HCT116 (cell line): ENCODE data around the gene CLPX. TPM values are rescaled to one million over a fixed set of nuclear protein-coding genes. Genes with fewer than 3 reads are reported as not detected.

Experiments
- ATAC-seq: fragments of 200-7000 bp; cut with Tn5 transposase; 2 replicates; pipeline ENCODE4 v1.9.1; 2020; ENCODE audit warnings: mild to moderate bottlenecking, moderate library complexity
- BruUV-seq: library from RNA; stranded (reverse); fragments of 400-500 nt; replicated peaks from 2 replicates; lab custom pipeline; 2021; lab: Mats Ljungman, UMichigan
- CTCF ChIA-PET: fragments of 300-600 bp; sonication (Branson Sonifier 250); formaldehyde crosslinking; loops from one replicate; lab custom pipeline; 2021; ENCODE audit warnings: antibody characterized with exemption; lab: Charles Lee
- POLR2A ChIA-PET: fragments of 300-600, 350-600 bp; sonication (Branson Sonifier 250); formaldehyde crosslinking; loops from one replicate; lab custom pipeline; 2021; ENCODE audit warnings: antibody characterized with exemption; lab: Charles Lee
- RAD21 ChIA-PET, 2 experiments: fragments of 300-600 bp; sonication (Branson Sonifier 250); formaldehyde crosslinking; loops; one replicate each; lab custom pipeline; 2023; ENCODE audit warnings: low total read pairs in 2 of 2; ENCODE audit not compliant: uncharacterized antibody in 2 of 2, unreplicated experiment in 2 of 2, low non-redundant PET in 1 of 2; lab: Charles Lee
- DNase-seq: peaks from one replicate; pipeline ENCODE4 v3.0.0-alpha.2; 2010; ENCODE audit warnings: low read depth, low spot score
- H2AFZ ChIP-seq: fragments of 200-600 bp; shearing (Covaris generic), sonication (generic); 2 replicates; pipeline ENCODE4 v1.6.1; 2017; ENCODE audit warnings: low read depth, mixed run types, mixed read lengths, antibody characterized with exemption, low read length; ENCODE audit not compliant: poor library complexity, severe bottlenecking
- H3K27ac ChIP-seq: 2 replicates; pipeline ENCODE4 v1.5.1; 2012; ENCODE audit warnings: low read depth, low read length
- H3K27me3 ChIP-seq: fragments of 200-600 bp; sonication (generic); 2 replicates; pipeline ENCODE4 v1.6.1; 2016; ENCODE audit warnings: mixed run types, low read length, mixed read lengths; ENCODE audit not compliant: insufficient read depth
- H3K36me3 ChIP-seq, 2 experiments: fragments of 200-500 bp in 1 of 2; fragments of 200-600 bp in 1 of 2; sonication (Bioruptor generic) in 1 of 2; sonication (generic) in 1 of 2; 2 replicates each; pipeline versions ENCODE4 v1.5.1 to v1.6.1; 2014 to 2016; ENCODE audit warnings: low read length in 2 of 2, inconsistent platforms in 1 of 2, mixed read lengths in 1 of 2, mixed run types in 1 of 2; ENCODE audit not compliant: insufficient read depth in 2 of 2, control insufficient read depth in 1 of 2
- H3K4me1 ChIP-seq, 2 experiments: fragments of 200-600 bp in 1 of 2; sonication (generic) in 1 of 2; 2 replicates each; pipeline versions ENCODE4 v1.5.1 to v1.6.1; 2012 to 2017; ENCODE audit warnings: low read length in 2 of 2, inconsistent platforms in 1 of 2, mild to moderate bottlenecking in 1 of 2, mixed read lengths in 1 of 2, mixed run types in 1 of 2, moderate library complexity in 1 of 2; ENCODE audit not compliant: insufficient read depth in 2 of 2, control insufficient read depth in 1 of 2
- H3K4me2 ChIP-seq: fragments of 200-600 bp; sonication (generic); 2 replicates; pipeline ENCODE4 v1.6.1; 2017; ENCODE audit warnings: mixed run types, low read length, mixed read lengths
- H3K4me3 ChIP-seq, 2 experiments: fragments of 200-600 bp in 1 of 2; sonication (generic) in 1 of 2; replicated peaks in 1 of 2; 2 replicates each; pipeline ENCODE4 v1.5.1; 2011 to 2016; ENCODE audit warnings: low read length in 2 of 2, control low read depth in 1 of 2, low read depth in 1 of 2, mild to moderate bottlenecking in 1 of 2, mixed read lengths in 1 of 2, mixed run types in 1 of 2
- H3K79me2 ChIP-seq: fragments of 200-600 bp; sonication (generic); 2 replicates; pipeline ENCODE4 v1.6.1; 2017; ENCODE audit warnings: mild to moderate bottlenecking, mixed run types, low read length, moderate library complexity, mixed read lengths; ENCODE audit not compliant: insufficient read depth
- H3K9ac ChIP-seq: fragments of 200-600 bp; sonication (generic); 2 replicates; pipeline ENCODE4 v1.6.1; 2016; ENCODE audit warnings: low read length, mixed read lengths
- H3K9me2 ChIP-seq: fragments of 200-600 bp; sonication (generic), shearing (Covaris generic); 2 replicates; pipeline ENCODE4 v1.6.1; 2017; ENCODE audit warnings: mixed run types, mild to moderate bottlenecking, moderate library complexity; ENCODE audit not compliant: insufficient read depth
- H3K9me3 ChIP-seq, 2 experiments: fragments of 200-500 bp in 1 of 2; fragments of 200-600 bp in 1 of 2; sonication (Bioruptor generic) in 1 of 2; sonication (generic) in 1 of 2; 2 replicates each; pipeline ENCODE4 v1.6.1; 2014 to 2017; ENCODE audit warnings: low read length in 2 of 2, mixed read lengths in 2 of 2, inconsistent platforms in 1 of 2, low read depth in 1 of 2, mild to moderate bottlenecking in 1 of 2, mixed run types in 1 of 2, moderate library complexity in 1 of 2; ENCODE audit not compliant: control insufficient read depth in 1 of 2, insufficient read depth in 1 of 2
- H4K20me1 ChIP-seq: fragments of 200-600 bp; sonication (generic), shearing (Covaris generic); 2 replicates; pipeline ENCODE4 v1.6.1; 2017; ENCODE audit warnings: mixed run types, mild to moderate bottlenecking, moderate library complexity; ENCODE audit not compliant: insufficient read depth
- ELF1 ChIP-seq: IDR thresholded peaks from 2 replicates; pipeline ENCODE4 v1.6.1; 2012; ENCODE audit warnings: low read depth, borderline replicate concordance
- JUND ChIP-seq: IDR thresholded peaks from 2 replicates; pipeline ENCODE4 v1.6.1; 2012
- SIN3A ChIP-seq: IDR thresholded peaks from 2 replicates; pipeline ENCODE4 v1.6.1; 2012; ENCODE audit warnings: low read depth
- SRF ChIP-seq: IDR thresholded peaks from 2 replicates; pipeline ENCODE4 v1.6.1; 2012; ENCODE audit warnings: low read depth
- TCF7L2 ChIP-seq: IDR thresholded peaks from 2 replicates; pipeline ENCODE4 v1.7.0; 2011; ENCODE audit warnings: borderline replicate concordance, inconsistent platforms; ENCODE audit not compliant: insufficient read depth, insufficient read length; ENCODE audit errors: extremely low read depth
- intact Hi-C: fragments of 100-400 bp; cut with micrococcal nuclease; formaldehyde crosslinking; loops from 2 replicates; pipeline ENCODE4 v1.10.0; 2022
- total RNA-seq: library from RNA; stranded (reverse); gene quantifications from one replicate; pipeline ENCODE4 v1.2.1, GENCODE V29; 2021; ENCODE audit not compliant: unreplicated experiment
- TF ChIP-seq, protein P1 (sequence below), 3 experiments: fragments of 200-600 bp in 1 of 3; sonication (generic) in 1 of 3; IDR thresholded peaks in 2 of 3; conservative IDR thresholded peaks in 1 of 3; 2 replicates each; pipeline ENCODE4 v1.5.1; 2012 to 2017; ENCODE audit warnings: low read depth in 2 of 3, low read length in 2 of 3, antibody characterized with exemption in 1 of 3, borderline replicate concordance in 1 of 3, control low read depth in 1 of 3, mild to moderate bottlenecking in 1 of 3, mixed read lengths in 1 of 3, mixed run types in 1 of 3, moderate library complexity in 1 of 3; ENCODE audit not compliant: insufficient read depth in 1 of 3
- TF ChIP-seq, protein P2 (sequence below): IDR thresholded peaks from 2 replicates; pipeline ENCODE4 v1.6.1; 2012

The CLPX gene
- total RNA-seq, 1 experiment from 2014 or later = 64.1 TPM

DNA sequence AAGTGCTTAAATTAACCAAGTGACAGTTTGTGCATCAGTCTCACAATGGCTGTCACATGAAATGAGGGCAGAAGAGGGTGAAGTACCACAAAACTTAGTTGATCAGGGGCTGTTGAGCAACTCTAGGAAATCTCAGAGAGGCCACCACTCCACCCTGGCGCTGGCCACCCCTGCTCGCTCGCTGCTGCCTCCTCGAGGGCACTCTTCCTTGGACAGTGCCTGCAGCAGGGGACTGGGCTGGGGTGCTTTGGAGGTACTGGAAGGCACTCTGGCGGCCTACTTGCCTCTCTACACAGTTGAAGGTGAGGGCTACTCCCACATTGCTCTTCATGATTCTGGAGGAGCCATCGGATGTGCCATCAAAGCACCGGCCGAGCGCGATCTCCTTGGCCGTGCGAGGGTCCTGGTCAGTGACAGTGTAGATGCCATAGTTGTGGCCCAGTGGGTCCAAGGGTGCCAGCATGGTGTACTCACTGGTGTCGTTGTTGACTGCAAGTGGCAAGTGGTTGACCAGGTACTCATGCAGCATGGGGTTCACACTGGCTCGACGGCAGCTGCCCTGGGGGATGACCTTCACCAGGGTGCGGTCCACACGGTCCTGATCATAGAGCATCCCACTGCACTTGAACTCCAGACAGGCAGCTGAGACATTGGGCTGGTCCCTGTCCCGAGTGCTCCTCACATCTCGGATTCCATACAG is 11.6 kb upstream of the CLPX start:
- no peak for DNase-seq
- no peaks in the 10 kb centered on the region for H3K36me3 ChIP-seq
- intact Hi-C loops = no loop called here
- TF ChIP-seq ELF1 = no peak
- TF ChIP-seq, protein P1, sequence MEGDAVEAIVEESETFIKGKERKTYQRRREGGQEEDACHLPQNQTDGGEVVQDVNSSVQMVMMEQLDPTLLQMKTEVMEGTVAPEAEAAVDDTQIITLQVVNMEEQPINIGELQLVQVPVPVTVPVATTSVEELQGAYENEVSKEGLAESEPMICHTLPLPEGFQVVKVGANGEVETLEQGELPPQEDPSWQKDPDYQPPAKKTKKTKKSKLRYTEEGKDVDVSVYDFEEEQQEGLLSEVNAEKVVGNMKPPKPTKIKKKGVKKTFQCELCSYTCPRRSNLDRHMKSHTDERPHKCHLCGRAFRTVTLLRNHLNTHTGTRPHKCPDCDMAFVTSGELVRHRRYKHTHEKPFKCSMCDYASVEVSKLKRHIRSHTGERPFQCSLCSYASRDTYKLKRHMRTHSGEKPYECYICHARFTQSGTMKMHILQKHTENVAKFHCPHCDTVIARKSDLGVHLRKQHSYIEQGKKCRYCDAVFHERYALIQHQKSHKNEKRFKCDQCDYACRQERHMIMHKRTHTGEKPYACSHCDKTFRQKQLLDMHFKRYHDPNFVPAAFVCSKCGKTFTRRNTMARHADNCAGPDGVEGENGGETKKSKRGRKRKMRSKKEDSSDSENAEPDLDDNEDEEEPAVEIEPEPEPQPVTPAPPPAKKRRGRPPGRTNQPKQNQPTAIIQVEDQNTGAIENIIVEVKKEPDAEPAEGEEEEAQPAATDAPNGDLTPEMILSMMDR (IDR thresholded peaks at IDR 0.05 in 2 of 3, conservative IDR thresholded peaks at IDR 0.05 in 1 of 3; ENCODE audit: borderline replicate concordance in 1 of 3, insufficient read depth in 1 of 3, low read depth in 2 of 3, low read length in 2 of 3) = 0 out of 6 replicates have a peak, but pooled peaks of 1 of the 3 experiments have one; percentile 9
- TF ChIP-seq, all 23 proteins: peak for 1
- no peak overlapping the region for H3K4me3 ChIP-seq
- no TSS peak for BruUV-seq
- H4K20me1 ChIP-seq = no peaks in the 10 kb centered on the region
- H3K79me2 ChIP-seq = no peaks in the 10 kb centered on the region
- no peaks in the 10 kb centered on the region for H3K9me3 ChIP-seq
- no peak overlapping the region for H3K4me2 ChIP-seq
- no peaks in the 10 kb centered on the region for H3K27me3 ChIP-seq
- RAD21 ChIA-PET = no interaction called here
- CTCF ChIA-PET = no interaction called here
- no peak overlapping the region for H3K9ac ChIP-seq
- no peak overlapping the region for H2AFZ ChIP-seq
- 0 out of 2 replicates have a peak, but pooled peaks have one; percentile 37 for ATAC-seq
- no peaks in the 10 kb centered on the region for H3K9me2 ChIP-seq
- H3K27ac ChIP-seq = no peak overlapping the region
- POLR2A ChIA-PET = no interaction called here
- no peaks in the 10 kb centered on the region for H3K4me1 ChIP-seq

DNA sequence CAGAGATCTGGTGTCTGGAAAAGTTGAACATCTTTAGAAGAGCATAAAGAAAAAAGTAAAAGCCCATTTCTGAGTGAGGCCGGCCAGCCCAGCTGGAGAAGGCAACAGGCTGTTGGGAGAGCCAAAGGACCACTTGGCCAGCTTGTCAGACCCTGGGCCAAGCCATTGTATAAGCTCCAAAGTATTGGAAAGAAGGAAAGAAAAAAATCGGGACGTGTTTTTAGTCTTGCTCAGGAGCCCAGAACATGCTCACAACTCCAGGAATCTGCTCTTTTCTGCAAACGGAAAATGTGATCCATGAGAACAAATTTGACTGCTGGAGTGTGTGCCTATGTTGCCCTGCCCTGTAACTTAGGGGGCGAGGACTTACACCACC is 10.4 kb upstream of the CLPX start:
- no peak overlapping the region for H3K4me3 ChIP-seq
- no TSS peak for BruUV-seq
- no peak overlapping the region for H3K27ac ChIP-seq
- no peak overlapping the region for H3K4me2 ChIP-seq
- RAD21 ChIA-PET = no interaction called here
- H3K9me2 ChIP-seq = no peaks in the 10 kb centered on the region
- H3K4me1 ChIP-seq = peaks cover 0 to under 1% of the 10 kb centered on the region in 2 experiments; a peak in 3 of 4 replicates
- H3K9me3 ChIP-seq = no peaks in the 10 kb centered on the region
- DNase-seq (no peak), ATAC-seq (no peak)
- H2AFZ ChIP-seq = no peak overlapping the region
- TF ChIP-seq SRF (no peak), TCF7L2 (no peak), JUND (no peak), SIN3A (no peak)
- TF ChIP-seq, protein P2, sequence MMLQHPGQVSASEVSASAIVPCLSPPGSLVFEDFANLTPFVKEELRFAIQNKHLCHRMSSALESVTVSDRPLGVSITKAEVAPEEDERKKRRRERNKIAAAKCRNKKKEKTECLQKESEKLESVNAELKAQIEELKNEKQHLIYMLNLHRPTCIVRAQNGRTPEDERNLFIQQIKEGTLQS = no peak
- no peaks in the 10 kb centered on the region for H3K36me3 ChIP-seq
- no peaks in the 10 kb centered on the region for H3K27me3 ChIP-seq
- H3K79me2 ChIP-seq = no peaks in the 10 kb centered on the region
- intact Hi-C loops = no loop called here
- H4K20me1 ChIP-seq = no peaks in the 10 kb centered on the region
- no peak overlapping the region for H3K9ac ChIP-seq
- CTCF ChIA-PET = no interaction called here
- POLR2A ChIA-PET = interaction anchor here (1.1 to 2.2 kb wide), 2 partner anchors 10 to 109 kb away, joined by 4 to 8 read pairs; partner anchors contain the start of genes CLPX and RNU5B-1
